Lower lobe of right lung (tissue), 2 donors: ENCODE data around the gene DNMBP. TPM values are rescaled to one million over a fixed set of nuclear protein-coding genes. Genes with fewer than 3 reads are reported as not detected.
"Not testable (repeated sequence)": the region's sequence is repeated elsewhere in the genome, so short reads cannot be mapped to it uniquely, and the experiment has no call there.

Experiments used
- ATAC-seq, 2 donors: fragments of 200-7000 bp; cut with Tn5 transposase; one replicate each; pipeline ENCODE4 v1.9.1; 2020 to 2022; ENCODE audit warnings: mild to moderate bottlenecking in 2 of 2, moderate library complexity in 2 of 2
- DNase-seq: peaks from one replicate; pipeline ENCODE4 v3.0.0-alpha.2; 2020
- H3K27ac ChIP-seq: fragments of 200-600 bp; one replicate; pipeline ENCODE4 v1.8.0; 2022
- H3K27me3 ChIP-seq: fragments of 200-600 bp; one replicate; pipeline ENCODE4 v1.8.0; 2022; ENCODE audit warnings: low read depth
- H3K36me3 ChIP-seq: fragments of 200-600 bp; one replicate; pipeline ENCODE4 v1.8.0; 2022; ENCODE audit warnings: mild to moderate bottlenecking
- H3K4me1 ChIP-seq: fragments of 200-600 bp; one replicate; pipeline ENCODE4 v1.8.0; 2022
- H3K4me3 ChIP-seq: fragments of 200-600 bp; one replicate; pipeline ENCODE4 v1.8.0; 2022; ENCODE audit warnings: mild to moderate bottlenecking
- H3K9me3 ChIP-seq: fragments of 200-600 bp; one replicate; pipeline ENCODE4 v1.8.0; 2022
- CTCF ChIP-seq: fragments of 200-600 bp; IDR thresholded peaks from one replicate; pipeline ENCODE4 v1.8.0; 2022; ENCODE audit warnings: antibody characterized with exemption, mild to moderate bottlenecking
- intact Hi-C: fragments of 100-400 bp; cut with DNase I; formaldehyde crosslinking; loops from one replicate; pipeline ENCODE4 v1.11.0; 2022
- total RNA-seq: library from RNA; stranded (reverse); fragmentation: NEBNext Ultra II Directional; extraction: Animal tissue kit (Norgen Biotek cat#: 25700); gene quantifications from one replicate; pipeline ENCODE4 v1.2.1, GENCODE V29; 2021
- donor health status: DM: no; HTN: yes; CAD: no; lungs with severe emphysema.

The DNMBP gene
- total RNA-seq, 1 donor from 2014 or later = 13.7 TPM

DNA sequence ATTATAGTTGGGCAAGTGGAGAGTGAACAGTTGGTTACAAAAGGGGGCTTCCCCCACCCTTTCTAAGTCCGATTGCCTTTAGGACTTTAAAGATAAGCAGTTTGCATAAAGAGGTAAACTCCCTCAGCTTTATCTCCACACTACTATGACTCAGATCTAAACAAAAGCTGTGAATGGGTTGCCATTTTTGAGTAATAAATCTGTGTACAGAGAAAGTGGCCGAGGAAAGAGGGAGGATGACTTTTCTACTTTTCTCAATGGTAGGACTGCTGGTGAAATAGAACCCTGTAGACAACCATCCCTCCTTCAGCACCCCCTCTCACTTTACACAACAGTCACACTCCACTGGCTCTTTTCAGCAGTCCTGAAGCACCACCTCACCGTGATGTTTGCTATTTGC, 71.2 kb downstream of the DNMBP start:
- Histone ChIP-seq H3K9me3 (no peaks in the 10 kb centered on the region), H3K27me3 (no peaks in the 10 kb centered on the region), H3K4me3 (no peak overlapping the region), H3K27ac (no peak overlapping the region), H3K36me3 (no peaks in the 10 kb centered on the region), H3K4me1 (no peaks in the 10 kb centered on the region)
- TF ChIP-seq CTCF = no peak
- intact Hi-C loops = no loop called here
- ATAC-seq = no peak
- no peak for DNase-seq

GRCh38 chr10:99937630-99938029, 72.1 kb downstream of the DNMBP start:
- no peak overlapping the region for H3K27ac ChIP-seq
- ATAC-seq = no peak
- intact Hi-C loops = no loop called here
- no peaks in the 10 kb centered on the region for H3K36me3 ChIP-seq
- H3K27me3 ChIP-seq = no peaks in the 10 kb centered on the region
- H3K4me3 ChIP-seq = no peak overlapping the region
- no peaks in the 10 kb centered on the region for H3K9me3 ChIP-seq
- no peaks in the 10 kb centered on the region for H3K4me1 ChIP-seq
- no peak for DNase-seq
- TF ChIP-seq CTCF = no peak

- DNase-seq, H3K36me3 ChIP-seq, intact Hi-C loops, H3K4me3 ChIP-seq, H3K9me3 ChIP-seq, H3K27me3 ChIP-seq: not testable (repeated sequence)
- ATAC-seq = peak in 1 of 2 donors; percentile 11
- peaks cover 33% of the 10 kb centered on the region for H3K4me1 ChIP-seq
- H3K27ac ChIP-seq = peak overlapping the region; percentile 11
Measured at GRCh38 chr10:99932203-99932957, 77.4 kb downstream of the DNMBP start.

GRCh38 chr10:99930731-99931550, 78.8 kb downstream of the DNMBP start:
- H3K27ac ChIP-seq = peak overlapping the region; percentile 76
- no peaks in the 10 kb centered on the region for H3K27me3 ChIP-seq
- no peak for TF ChIP-seq CTCF
- H3K4me3 ChIP-seq = peak overlapping the region; percentile 41
- ATAC-seq (peak; percentile 85 to 88), DNase-seq (peak; percentile 50)
- intact Hi-C loops = no loop called here
- H3K36me3 ChIP-seq = no peaks in the 10 kb centered on the region
- no peaks in the 10 kb centered on the region for H3K9me3 ChIP-seq
- peaks cover 47% of the 10 kb centered on the region for H3K4me1 ChIP-seq

- Histone ChIP-seq H3K27me3 (no peaks in the 10 kb centered on the region), H3K9me3 (no peaks in the 10 kb centered on the region), H3K4me3 (peak overlapping the region; percentile 41), H3K36me3 (no peaks in the 10 kb centered on the region), H3K27ac (peak overlapping the region; percentile 75), H3K4me1 (peaks cover 51% of the 10 kb centered on the region)
- no peak for TF ChIP-seq CTCF
- peak; percentile 50 to 75 for ATAC-seq
- DNase-seq = no peak
- intact Hi-C loops = no loop called here
Measured at GRCh38 chr10:99929360-99929759, 80.4 kb downstream of the DNMBP start.
